Mucosa of stomach (tissue), 1 donor: ENCODE measurements around the gene UCP1.

ENCODE experiments used
- H3K27me3 ChIP-seq: one replicate; pipeline ENCODE4 v1.7.0; 2013; ENCODE audit warnings: mild to moderate bottlenecking, low read length; ENCODE audit not compliant: control insufficient read depth, insufficient read depth
- H3K36me3 ChIP-seq: one replicate; pipeline ENCODE4 v1.7.0; 2013; ENCODE audit warnings: low read length; ENCODE audit not compliant: control insufficient read depth, insufficient read depth
- H3K4me1 ChIP-seq: one replicate; pipeline ENCODE4 v1.7.0; 2013; ENCODE audit warnings: mild to moderate bottlenecking, low read length; ENCODE audit not compliant: control insufficient read depth, insufficient read depth
- H3K4me3 ChIP-seq: one replicate; pipeline ENCODE4 v1.7.0; 2013; ENCODE audit warnings: low read length
- H3K9ac ChIP-seq: one replicate; pipeline ENCODE4 v1.7.0; 2013; ENCODE audit warnings: mild to moderate bottlenecking, low read length, moderate library complexity
- H3K9me3 ChIP-seq: one replicate; pipeline ENCODE4 v1.7.0; 2013; ENCODE audit warnings: mild to moderate bottlenecking, low read length, moderate library complexity; ENCODE audit not compliant: control insufficient read depth
- donor health status: Pancreatic carcinoma.

UCP1 gene

GRCh38 chr4:140568507-140569306 is at the start of gene UCP1:
UCP1 (minus strand) TSS chr4:140568961; CDS start chr4:140568729, 232 bp downstream.
- peak within 1 kb of the TSS; percentile 6 for H3K4me3 ChIP-seq
- peaks cover 58% of the 10 kb centered on the region for H3K27me3 ChIP-seq
- H3K36me3 ChIP-seq: no peaks in the 10 kb centered on the region
- peaks cover 12% of the 10 kb centered on the region for H3K4me1 ChIP-seq
- no peak within 1 kb of the TSS for H3K9ac ChIP-seq
- no peaks in the 10 kb centered on the region for H3K9me3 ChIP-seq

- Histone ChIP-seq H3K27me3 (no peaks in the 10 kb centered on the region), H3K4me3 (no peak overlapping the region), H3K9me3 (no peaks in the 10 kb centered on the region), H3K9ac (no peak overlapping the region), H3K4me1 (peaks cover 4% of the 10 kb centered on the region), H3K36me3 (no peaks in the 10 kb centered on the region)
These were observed 48.9 kb upstream of the UCP1 start for GRCh38 chr4:140617499-140618248.

DNA sequence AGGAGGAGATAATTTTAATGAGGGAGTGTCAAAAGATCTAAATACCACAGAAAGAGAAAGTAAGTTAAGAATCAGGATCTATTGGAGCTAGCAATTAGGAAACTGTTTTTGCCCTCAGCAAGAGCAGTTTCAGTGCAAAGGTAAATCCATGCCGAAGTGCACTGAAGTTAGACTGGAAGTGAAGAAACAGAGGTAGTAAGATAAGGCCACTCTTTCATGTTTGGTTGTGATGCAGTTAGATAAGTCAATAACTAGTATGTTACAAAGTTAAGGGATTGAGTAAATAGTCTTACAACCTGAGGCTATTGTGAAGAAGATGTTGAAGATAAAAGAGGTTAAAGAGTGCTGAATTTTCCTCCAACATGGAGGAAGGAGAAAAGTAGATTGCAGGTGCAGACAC is 46.7 kb upstream of the UCP1 start:
- Histone ChIP-seq H3K4me1 (peaks cover 4% of the 10 kb centered on the region), H3K4me3 (no peak overlapping the region), H3K36me3 (no peaks in the 10 kb centered on the region), H3K9me3 (no peaks in the 10 kb centered on the region), H3K27me3 (no peaks in the 10 kb centered on the region), H3K9ac (no peak overlapping the region)

- Histone ChIP-seq H3K4me3 (no peak overlapping the region), H3K9ac (no peak overlapping the region), H3K4me1 (peaks cover 9% of the 10 kb centered on the region), H3K36me3 (no peaks in the 10 kb centered on the region), H3K9me3 (no peaks in the 10 kb centered on the region), H3K27me3 (no peaks in the 10 kb centered on the region)
These were observed 43.6 kb upstream of the UCP1 start for GRCh38 chr4:140612357-140612756.

DNA sequence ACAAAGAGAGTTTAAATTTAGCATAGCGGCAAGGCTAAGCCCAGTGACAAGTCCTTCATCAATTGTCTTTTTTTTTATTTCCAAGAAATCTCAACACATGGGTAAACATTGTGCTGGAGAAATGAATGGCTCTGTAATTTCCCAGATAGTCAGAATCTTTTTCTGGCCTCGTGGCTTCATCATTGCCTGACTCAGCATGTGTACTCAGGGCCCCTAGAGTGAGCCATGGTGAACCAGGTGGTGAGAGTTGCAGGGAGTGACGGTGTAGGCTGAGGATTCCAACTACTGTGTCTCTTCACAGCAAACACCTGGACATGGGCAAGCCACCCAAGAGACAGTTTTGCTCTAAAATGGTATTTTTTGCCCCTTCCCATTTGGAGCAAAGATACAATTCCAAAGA is 43.1 kb upstream of the UCP1 start:
- no peaks in the 10 kb centered on the region for H3K9me3 ChIP-seq
- H3K9ac ChIP-seq: no peak overlapping the region
- H3K36me3 ChIP-seq: no peaks in the 10 kb centered on the region

DNA sequence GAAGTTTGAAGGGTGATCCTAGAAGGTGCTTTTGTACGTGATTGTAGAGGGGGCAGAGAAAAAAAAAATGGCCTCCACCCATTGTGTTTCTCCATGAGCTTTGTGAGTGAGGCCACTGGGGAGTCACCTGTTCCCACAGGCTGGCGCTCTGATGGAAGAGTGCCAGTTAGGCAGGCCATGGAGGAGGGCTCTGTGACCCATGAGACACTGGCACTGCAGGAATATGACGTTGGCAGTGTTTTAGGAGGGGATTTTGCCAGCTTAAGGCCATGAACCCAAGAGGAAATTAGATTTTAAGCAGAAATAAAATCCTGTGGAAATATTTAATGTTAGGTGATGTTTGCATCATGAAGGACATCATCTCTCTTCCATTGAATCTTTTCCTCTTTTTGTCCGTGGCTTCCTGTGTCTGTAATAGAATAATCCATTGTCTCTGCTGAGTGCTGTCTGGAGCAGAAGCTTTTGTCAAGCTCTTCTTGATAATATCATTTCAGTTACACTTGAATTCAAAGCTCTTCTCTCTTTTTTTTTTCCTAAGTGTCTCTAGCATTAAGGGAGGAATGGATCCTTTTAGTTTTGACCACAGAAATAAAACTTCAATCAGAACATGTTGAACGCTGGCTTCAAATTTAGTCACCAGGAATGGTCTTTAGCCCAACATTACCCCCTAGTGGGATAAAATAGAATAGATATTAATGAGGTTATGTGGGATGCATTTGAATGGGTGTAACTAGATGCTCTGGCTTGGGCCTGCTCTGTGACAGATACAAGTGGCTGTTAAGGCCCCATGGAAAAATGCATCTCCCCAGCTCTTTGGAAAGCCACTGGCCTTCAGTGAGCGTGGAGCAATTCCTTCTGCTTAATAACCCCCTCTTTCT is 41.0 kb upstream of the UCP1 start:
- Histone ChIP-seq H3K9me3 (no peaks in the 10 kb centered on the region), H3K9ac (no peak overlapping the region), H3K27me3 (no peaks in the 10 kb centered on the region), H3K4me3 (no peak overlapping the region), H3K36me3 (no peaks in the 10 kb centered on the region), H3K4me1 (peaks cover 5% of the 10 kb centered on the region)

More for the DNA sequence above, 43.1 kb upstream of the UCP1 start:
- Histone ChIP-seq H3K4me3 (no peak overlapping the region), H3K4me1 (peaks cover 9% of the 10 kb centered on the region), H3K27me3 (no peaks in the 10 kb centered on the region)

DNA sequence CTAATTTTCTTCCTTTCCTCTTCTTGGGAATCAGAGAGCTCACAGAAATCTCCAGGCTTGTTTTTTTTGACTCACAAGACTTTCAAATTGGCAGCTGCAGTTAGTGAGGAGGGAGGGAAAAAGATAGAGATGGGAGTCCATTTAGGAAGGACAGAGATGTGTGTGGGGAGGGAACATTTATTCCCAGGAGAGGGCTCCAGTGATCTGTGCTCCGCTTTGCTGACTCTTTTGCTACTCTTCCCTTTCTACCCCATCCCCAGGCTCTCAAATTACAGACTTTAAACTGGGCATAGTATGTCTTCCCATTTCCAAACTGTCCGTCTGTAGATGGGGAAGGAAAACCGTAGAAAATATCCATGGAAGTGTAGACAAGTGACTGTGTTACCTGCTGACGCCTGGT is 39.1 kb upstream of the UCP1 start:
- Histone ChIP-seq H3K4me1 (peaks cover 5% of the 10 kb centered on the region), H3K9me3 (no peaks in the 10 kb centered on the region), H3K4me3 (no peak overlapping the region), H3K36me3 (no peaks in the 10 kb centered on the region), H3K9ac (no peak overlapping the region), H3K27me3 (no peaks in the 10 kb centered on the region)

DNA sequence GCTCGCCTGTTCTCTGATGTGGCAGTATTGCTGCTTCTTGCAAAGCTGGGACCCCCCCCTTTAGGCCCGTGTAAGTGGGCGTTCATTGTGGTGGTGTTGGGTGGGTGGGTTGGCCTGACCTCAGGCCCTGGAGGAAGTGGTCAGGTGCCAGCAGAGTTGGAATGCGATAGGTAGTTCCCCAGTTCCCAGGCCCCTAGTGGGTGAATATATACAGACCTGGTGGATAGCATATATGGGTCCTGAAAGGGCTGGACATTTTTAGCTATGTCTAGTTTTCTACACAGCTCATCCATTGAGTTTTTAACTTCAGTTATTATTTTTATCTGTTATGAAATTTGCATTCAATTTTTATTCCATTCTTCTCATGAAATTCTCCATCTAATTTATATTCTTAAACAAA is 35.8 kb upstream of the UCP1 start:
- no peak overlapping the region for H3K9ac ChIP-seq

GRCh38 chr4:140603286-140603685 is 34.5 kb upstream of the UCP1 start:
- Histone ChIP-seq H3K9me3 (no peaks in the 10 kb centered on the region), H3K27me3 (peaks cover 3% of the 10 kb centered on the region), H3K9ac (no peak overlapping the region), H3K36me3 (no peaks in the 10 kb centered on the region), H3K4me3 (no peak overlapping the region), H3K4me1 (no peaks in the 10 kb centered on the region)

More for the DNA sequence above, 35.8 kb upstream of the UCP1 start:
- Histone ChIP-seq H3K9me3 (no peaks in the 10 kb centered on the region), H3K36me3 (no peaks in the 10 kb centered on the region), H3K4me3 (no peak overlapping the region), H3K27me3 (peaks cover 3% of the 10 kb centered on the region), H3K4me1 (peaks cover under 1% of the 10 kb centered on the region)

GRCh38 chr4:140602714-140603113 is 34.0 kb upstream of the UCP1 start:
- H3K27me3 ChIP-seq: peaks cover 3% of the 10 kb centered on the region
- H3K9ac ChIP-seq: no peak overlapping the region
- H3K36me3 ChIP-seq: no peaks in the 10 kb centered on the region
- H3K4me1 ChIP-seq: no peaks in the 10 kb centered on the region
- no peak overlapping the region for H3K4me3 ChIP-seq
- H3K9me3 ChIP-seq: no peaks in the 10 kb centered on the region

GRCh38 chr4:140600408-140600807 is 31.6 kb upstream of the UCP1 start:
- Histone ChIP-seq H3K36me3 (no peaks in the 10 kb centered on the region), H3K27me3 (peaks cover 3% of the 10 kb centered on the region), H3K4me1 (no peaks in the 10 kb centered on the region), H3K9ac (no peak overlapping the region), H3K9me3 (no peaks in the 10 kb centered on the region), H3K4me3 (no peak overlapping the region)
